ENCODE measurements around the gene LMO1.

Gene LMO1

DNA sequence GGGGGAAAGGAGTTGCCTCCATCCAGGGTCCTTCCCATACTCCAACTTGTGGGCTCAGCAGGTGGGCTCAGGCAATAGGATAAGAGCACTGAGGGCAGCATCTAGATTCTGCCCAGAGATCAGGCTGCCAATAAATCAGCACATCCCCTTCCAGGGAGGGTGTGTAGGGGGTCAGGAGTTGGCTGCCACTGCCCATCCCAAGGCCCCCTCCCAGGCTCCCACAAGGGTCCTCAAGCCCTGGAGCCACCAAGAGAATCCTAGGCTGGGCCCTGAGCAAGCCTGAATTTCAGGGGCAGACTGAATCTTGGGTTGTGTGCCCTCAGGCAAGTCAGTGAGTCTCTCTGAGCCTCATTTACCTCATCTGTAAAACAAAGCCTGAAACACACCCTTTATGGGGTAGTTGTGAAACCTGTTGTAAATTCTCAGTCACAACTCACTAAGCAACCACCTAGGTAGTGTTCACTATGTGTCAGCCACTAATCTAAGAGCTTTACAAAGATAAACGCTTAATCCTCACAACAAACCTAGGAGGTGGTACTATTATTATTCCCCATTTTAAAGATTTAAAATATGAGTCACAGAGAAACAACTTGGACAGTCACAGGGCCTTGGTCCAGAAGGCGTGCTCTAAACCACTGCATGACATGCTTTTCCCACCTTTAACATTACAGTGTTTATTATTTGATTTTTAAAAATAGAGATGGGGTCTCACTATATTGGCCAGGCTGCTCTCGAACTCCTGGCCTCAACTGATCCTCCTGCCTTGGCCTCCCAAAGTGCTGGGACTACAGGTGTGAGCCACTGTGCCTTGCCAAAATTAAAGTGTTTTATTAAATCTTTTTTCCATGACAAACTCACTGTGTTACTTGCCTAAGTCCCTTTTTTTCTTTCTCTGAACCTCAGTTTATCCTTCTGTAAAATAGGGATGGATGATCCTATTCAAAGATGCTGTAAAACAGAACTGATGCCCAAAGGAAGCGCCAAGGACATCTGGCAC is 36.2 kb downstream of the LMO1 start:
- DNase-seq (ENCODE audit: low read depth): no peak

GRCh38 chr11:8225589-8226036 is 38.1 kb downstream of the LMO1 start:
- DNase-seq (ENCODE audit: low read depth): peak; percentile 66

- no peak for DNase-seq (ENCODE audit: low read depth)
Measured at GRCh38 chr11:8224711-8225110, 39.0 kb downstream of the LMO1 start.

GRCh38 chr11:8224161-8224591 is 39.5 kb downstream of the LMO1 start:
- DNase-seq (ENCODE audit: low read depth): no peak

DNA sequence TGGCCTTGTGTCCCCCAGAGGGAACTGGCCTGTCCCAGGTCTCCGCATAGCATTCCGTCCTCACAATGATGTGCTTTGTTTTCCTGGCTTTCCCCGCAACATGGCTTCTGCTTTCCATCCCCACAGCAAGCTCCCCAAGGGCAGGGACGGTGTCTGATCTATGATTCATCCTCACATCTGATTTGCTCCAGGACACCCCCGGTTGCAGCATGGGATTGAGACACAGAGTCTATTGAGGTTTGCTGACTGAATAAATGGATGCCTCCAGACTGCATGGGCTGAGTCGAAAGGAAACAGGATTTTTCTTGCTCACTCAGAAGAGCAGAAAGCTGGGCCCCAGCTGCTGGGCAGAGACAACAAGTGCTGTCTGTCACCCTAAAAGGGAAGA is 40.2 kb downstream of the LMO1 start:
- no peak for DNase-seq (ENCODE audit: low read depth)

GRCh38 chr11:8222820-8223512 is 40.7 kb downstream of the LMO1 start:
- DNase-seq (ENCODE audit: low read depth): no peak

DNA sequence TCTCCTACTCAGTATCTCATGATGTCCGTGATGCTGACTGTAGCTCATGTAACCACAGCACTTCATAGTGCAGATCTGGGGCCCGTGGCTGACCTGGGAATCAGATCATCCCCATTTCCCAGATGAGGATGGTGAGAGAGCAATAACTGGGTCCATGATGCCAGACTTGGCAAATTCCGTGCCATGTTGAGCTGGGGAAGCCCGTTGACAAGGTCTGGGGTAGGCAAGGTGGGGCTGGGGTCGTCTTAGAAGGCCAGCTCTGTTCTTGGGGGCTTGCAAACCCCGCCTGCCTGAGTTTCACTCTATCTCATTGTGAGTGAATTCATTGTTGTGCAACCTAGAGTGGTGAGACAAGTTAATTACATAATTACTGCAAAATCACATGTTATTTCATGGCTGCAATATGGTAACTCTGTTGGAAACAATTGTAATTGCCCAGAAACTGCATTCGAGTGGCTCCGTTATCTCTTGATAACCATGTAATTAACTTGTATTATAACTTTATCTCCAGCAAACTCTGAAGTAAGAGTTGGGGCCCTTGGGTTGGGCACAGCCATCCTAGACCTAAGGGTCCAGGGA is 41.7 kb downstream of the LMO1 start:
- DNase-seq (ENCODE audit: low read depth): no peak

DNA sequence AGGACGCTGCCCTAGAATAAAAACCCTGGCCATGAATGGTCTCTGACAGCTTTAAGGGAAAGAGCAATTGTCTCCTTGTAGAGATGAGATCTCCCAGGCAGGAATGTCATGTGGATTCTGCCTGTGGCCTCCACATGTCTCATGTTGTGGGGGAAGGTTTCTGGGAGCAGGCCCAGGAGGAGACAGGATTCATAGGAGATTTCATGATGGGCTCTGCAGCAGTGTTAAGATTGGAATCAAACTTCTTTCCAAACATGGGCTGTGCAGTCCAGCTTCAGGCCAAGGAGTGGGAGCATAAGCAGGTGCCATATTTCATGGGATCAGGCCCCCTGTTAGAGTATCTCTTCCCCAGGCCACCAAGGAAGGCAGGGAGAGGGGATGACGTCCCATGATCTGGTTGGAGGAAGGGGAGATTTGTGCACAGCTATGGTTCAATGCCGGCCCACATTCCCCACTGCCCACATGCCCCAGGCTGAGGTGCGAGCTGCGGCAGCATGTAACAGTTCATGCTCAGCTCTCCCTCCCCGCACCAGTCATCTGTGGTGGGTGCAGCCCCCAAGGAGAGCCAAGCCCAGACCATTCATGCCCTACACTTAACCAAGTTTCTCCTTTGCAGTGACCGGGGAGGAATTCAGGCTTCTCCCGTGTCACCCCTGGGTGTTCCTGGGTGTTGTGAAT is 42.5 kb downstream of the LMO1 start:
- DNase-seq (ENCODE audit: low read depth): no peak

DNA sequence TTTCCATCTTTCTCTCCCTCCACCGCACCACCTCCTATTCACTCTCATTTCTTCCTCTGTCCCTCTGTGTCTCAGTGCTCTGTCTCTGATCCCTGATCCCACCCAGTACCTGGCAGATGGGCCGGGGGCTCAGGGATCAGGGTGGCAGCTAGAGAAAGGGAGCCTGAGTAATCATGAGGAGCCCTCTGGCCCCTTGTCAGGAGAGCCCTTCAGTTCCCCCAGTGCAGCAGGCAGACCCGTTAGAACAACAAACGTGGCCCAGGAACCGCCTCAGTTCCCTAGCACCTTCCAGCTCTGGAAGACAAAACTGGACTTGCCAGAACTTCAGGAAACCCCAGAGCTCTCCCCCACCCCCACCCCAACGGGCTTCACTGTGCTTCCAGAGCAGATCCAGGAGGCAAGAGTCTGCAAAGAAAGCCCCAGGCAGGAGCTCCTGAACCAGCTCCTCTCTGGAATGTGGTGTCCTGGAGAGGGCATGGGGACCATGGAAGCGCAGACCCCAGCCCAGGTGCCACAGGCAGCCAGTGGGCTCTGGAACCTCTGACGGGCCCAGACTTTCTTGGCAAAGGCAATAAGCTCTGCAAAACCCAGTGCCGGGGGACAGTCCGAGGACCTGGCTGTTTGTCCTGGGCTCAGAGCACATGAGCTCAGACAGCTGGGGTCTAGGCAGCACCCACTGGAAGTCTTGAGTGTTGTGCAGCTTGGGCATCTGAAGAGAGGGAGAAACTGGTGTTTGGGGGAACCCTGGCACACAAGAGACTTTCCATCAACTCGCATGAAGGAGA is 43.2 kb downstream of the LMO1 start:
- DNase-seq (ENCODE audit: low read depth): no peak

DNA sequence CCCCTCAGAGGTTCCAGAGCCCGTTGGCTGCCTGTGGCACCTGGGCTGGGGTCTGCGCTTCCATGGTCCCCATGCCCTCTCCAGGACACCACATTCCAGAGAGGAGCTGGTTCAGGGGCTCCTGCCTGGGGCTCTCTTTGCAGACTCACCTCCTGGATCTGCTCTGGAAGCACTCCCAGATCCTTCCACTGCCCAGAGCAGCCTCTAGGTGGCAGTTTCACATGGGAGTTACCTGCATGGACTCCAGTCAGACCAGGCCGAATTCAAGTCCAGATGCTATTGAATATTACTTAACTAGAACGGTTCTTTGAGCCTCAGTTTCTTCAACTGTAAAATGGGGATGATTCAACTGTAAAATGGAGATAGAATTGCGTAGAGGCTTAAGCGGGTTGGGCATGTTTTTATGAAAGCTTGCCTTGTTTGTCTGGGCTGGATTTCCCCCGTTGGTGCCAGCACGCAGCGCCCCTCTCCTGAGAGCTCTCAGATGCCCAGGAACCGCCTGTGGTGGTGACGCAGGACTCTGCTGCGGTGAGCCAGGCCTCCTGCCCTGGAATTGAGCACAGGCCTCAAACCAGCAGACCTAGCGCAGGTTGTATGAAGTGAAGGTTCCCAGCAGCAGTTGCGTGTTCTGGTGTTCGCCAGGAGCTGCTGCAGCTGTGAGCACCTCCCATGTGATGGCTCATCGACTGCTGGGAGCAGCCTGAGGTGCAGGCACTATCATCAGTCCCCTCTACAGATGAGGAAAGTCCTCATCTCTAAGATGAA is 44.2 kb downstream of the LMO1 start:
- no peak for DNase-seq (ENCODE audit: low read depth)

DNA sequence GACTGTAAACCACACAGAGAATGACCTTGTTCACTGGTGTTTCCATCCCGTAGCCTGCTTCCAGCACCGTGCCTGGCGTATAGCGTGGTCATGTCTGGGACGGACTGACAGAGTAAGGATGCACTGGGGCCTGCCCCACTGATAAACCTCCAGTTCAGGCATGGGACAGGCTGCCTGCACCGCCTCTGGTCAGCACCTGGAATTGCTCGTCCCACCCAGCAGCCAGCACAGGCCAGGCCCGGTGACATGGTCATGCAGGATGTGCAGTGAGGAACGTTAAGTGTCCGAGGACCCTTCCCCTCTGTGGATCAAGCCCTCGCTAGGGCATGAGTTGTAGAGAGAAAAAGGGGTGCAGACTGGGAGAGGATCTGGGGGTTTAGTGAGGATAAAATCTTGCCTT is 44.8 kb downstream of the LMO1 start:
- DNase-seq (ENCODE audit: low read depth): no peak

DNA sequence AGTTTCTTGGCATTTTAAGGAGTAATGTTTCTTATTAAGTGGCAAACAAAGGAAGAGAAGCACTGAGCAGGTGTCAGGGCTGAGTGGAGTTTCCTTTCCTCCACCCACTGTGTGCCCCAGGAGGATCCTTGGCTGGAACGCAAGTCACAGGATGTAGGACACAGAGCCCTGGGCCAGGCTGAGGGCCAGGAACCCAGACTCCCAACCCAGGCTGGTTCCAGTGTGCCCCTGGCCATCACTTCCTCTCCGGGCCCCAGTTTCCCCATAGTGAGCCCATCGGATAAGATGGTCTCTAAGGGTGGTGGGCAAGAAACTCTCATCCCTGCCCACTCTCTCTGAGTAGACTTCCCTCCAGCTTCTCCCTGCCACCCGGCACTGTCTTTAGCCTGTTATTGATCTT is 45.3 kb downstream of the LMO1 start:
- DNase-seq (ENCODE audit: low read depth): no peak

GRCh38 chr11:8217926-8218325 is 45.8 kb downstream of the LMO1 start:
- DNase-seq (ENCODE audit: low read depth): no peak

DNA sequence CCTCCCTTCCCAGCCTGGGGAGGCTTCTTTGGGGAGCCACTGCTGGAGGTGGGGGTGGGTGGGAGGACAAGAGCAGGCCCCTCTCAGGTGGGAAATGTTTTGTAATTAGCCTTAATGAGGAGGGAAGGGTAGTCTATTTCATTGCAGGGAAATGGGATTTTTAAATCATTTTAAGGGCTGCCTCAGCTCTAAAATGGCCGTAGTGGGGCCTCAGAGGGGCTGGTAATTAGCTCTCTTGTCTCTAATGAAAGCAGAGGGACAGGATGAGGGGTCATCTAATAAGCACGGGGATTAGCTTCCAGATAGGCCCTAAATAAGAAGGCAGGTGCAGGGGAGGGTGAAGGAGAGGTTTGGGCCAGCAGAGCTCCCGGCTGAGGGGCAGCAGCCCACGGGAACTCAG is 46.5 kb downstream of the LMO1 start:
- no peak for DNase-seq (ENCODE audit: low read depth)

DNA sequence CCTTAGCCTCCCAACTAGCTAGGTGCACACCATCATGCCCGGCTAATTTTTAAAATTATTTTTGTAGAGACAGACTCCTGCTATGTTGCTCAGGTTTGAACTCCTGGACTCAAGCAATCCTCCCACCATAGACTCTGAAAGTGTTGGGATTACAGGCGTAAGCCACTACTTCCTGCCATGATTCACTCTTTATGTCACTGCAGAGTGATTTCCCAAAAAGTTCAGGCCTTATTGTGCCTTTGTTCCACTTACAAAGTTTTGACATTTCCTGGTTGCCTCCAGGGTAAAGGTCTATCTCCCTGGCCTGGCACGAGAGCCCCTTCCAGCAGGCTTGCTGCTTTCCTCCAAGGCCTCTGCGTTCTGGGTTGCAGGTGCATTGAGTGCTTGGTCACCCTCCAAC is 50.3 kb downstream of the LMO1 start:
- no peak for DNase-seq (ENCODE audit: low read depth)

- no peak for DNase-seq (ENCODE audit: low read depth)
Measured at GRCh38 chr11:8209208-8209807, 54.4 kb downstream of the LMO1 start.

GRCh38 chr11:8207080-8208000 is 56.3 kb downstream of the LMO1 start:
- no peak for DNase-seq (ENCODE audit: low read depth)

GRCh38 chr11:8206251-8207079 is 57.2 kb downstream of the LMO1 start:
- DNase-seq (ENCODE audit: low read depth): no peak
